ENCODE measurements around the gene SCLT1. TPM values are rescaled to one million over a fixed set of nuclear protein-coding genes. Genes with fewer than 3 reads are reported as not detected.

SCLT1 gene
- polyA plus RNA-seq, 2 of the 4 experiments (the other 2 are of a cell fraction) = 7.4 to 12.1 TPM

DNA sequence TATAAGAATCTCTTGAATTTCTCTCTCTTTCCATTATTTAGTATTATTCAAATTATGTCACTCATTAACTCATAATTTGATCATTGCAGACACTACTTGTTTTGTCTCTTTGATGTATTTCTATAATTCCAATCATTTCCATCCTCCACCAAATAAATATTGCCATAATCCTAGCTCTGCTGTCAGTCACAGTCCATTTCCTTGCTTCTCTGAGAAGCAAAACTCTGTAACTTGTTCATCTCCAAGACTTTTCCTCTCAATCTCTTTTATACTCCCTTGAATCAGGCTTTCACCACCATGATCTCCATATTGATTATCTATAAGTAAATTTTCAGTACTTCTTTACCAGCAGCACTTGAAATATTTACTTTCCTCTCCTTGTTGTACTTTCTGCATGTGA, 135.9 kb downstream of the SCLT1 start:
- ChIA-PET POLR2A (no interaction called here), CTCF (no interaction called here)
- ATAC-seq (no peak), FAIRE-seq (no peak), DNase-seq (ENCODE audit: low read depth in 1 of 2, low spot score in 1 of 2) (no peak)
- Histone ChIP-seq H3K4me3 (no peak overlapping the region), H3K4me1 (no peaks in the 10 kb centered on the region), H3K4me2 (no peak overlapping the region), H3K9me3 (no peaks in the 10 kb centered on the region), H3K27ac (no peak overlapping the region)
- TF ChIP-seq, protein P1, sequence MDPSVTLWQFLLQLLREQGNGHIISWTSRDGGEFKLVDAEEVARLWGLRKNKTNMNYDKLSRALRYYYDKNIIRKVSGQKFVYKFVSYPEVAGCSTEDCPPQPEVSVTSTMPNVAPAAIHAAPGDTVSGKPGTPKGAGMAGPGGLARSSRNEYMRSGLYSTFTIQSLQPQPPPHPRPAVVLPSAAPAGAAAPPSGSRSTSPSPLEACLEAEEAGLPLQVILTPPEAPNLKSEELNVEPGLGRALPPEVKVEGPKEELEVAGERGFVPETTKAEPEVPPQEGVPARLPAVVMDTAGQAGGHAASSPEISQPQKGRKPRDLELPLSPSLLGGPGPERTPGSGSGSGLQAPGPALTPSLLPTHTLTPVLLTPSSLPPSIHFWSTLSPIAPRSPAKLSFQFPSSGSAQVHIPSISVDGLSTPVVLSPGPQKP (IDR thresholded peaks at IDR 0.05; ENCODE audit: low read depth, low read length) = no peak
- no peak for TF ChIP-seq RCOR1 (IDR thresholded peaks at IDR 0.05; ENCODE audit: low read depth, low read length)

DNA sequence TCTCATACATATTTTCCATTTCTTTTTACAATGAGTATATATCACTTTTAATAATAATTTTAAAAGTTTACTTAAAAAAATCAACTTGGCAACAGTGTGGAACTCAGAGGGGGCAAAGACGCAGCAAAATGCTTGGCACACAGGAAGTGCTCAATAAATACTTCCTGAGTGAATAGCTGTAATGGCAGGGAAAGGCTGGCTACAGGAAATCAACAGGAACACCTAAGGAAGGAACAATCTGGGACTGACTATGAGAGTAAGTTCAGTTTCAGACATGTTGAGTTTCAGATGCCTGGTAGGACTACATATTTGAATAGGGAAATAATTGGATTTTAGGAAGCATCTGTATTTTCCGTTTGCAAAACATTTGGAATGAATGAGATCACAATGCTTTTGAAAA, 137.6 kb downstream of the SCLT1 start:
- no peak overlapping the region for H3K4me2 ChIP-seq
- ChIA-PET CTCF (no interaction called here), POLR2A (no interaction called here)
- H3K4me1 ChIP-seq = no peaks in the 10 kb centered on the region
- H3K9me3 ChIP-seq = no peaks in the 10 kb centered on the region
- no peak for TF ChIP-seq GATA3 (IDR thresholded peaks at IDR 0.05; ENCODE audit: borderline replicate concordance)
- 89% methylated on average over 2 of the region's 2 CpGs for WGBS (ENCODE audit: missing lambda C conversion rate)
- FAIRE-seq (no peak), ATAC-seq (no peak), DNase-seq (ENCODE audit: low read depth in 1 of 2, low spot score in 1 of 2) (no peak)
- H3K4me3 ChIP-seq = no peak overlapping the region
- H3K27ac ChIP-seq = no peak overlapping the region

DNA sequence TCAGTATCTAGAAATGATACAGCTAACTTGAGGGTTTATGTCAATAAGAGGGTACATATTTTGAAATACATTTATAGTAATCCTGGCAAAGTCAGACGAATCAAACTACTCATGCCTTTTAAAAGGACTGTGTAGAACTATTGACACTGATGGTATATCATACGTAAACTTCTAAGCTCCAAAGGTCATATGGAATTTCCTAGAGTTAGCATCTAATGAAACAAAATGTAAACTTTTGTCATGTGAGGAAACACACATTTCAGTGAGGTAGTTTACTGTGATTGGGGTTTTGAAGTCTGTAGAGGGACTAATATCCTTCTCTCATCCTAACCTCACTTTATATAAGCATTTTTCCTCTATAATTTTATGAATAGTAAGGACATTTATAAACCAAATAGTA, 138.4 kb downstream of the SCLT1 start:
- CTCF ChIA-PET = no interaction called here
- POLR2A ChIA-PET = no interaction called here

DNA sequence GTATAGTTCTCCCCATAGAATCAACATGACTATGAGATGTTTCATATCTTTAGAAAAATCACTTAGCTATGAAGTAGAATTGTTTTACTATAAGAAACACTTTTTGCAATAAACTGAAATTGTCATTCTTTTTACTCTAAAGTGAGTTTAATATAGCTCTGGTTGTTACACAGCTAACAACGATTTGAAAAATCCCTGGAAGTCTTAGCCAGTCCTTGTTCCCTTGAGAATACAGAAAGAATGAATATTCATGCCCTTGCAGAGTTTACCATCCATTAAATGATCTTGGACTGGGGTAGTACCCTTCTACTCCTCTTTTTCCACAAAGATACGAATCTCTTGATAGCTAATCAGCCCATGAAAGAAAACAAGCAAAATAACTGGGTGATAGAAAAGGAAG, 142.0 kb downstream of the SCLT1 start:
- FAIRE-seq = no peak
- no peaks in the 10 kb centered on the region for H3K9me3 ChIP-seq
- no peak overlapping the region for H3K4me2 ChIP-seq
- no peak for ATAC-seq
- H3K4me3 ChIP-seq = no peak overlapping the region
- ChIA-PET CTCF (no interaction called here), POLR2A (no interaction called here)
- WGBS (ENCODE audit: missing lambda C conversion rate) = 88% methylated on average over 2 of the region's 2 CpGs
- TF ChIP-seq RNF2 (IDR thresholded peaks at IDR 0.05; ENCODE audit: borderline replicate concordance, low read depth) (no peak), RARB (CRISPR knock-in tag; IDR thresholded peaks at IDR 0.05) (no peak), ESRRA (IDR thresholded peaks at IDR 0.05; ENCODE audit: borderline replicate concordance, low read length) (no peak), CBX8 (IDR thresholded peaks at IDR 0.05) (no peak), SREBF2 (IDR thresholded peaks at IDR 0.05) (no peak), FOSL2 (IDR thresholded peaks at IDR 0.05) (no peak), FOSL2 (CRISPR knock-in tag; IDR thresholded peaks at IDR 0.05) (no peak), ZC3H11A (IDR thresholded peaks at IDR 0.05) (no peak), EHF (CRISPR knock-in tag; IDR thresholded peaks at IDR 0.05) (no peak), HOXB13 (CRISPR knock-in tag; IDR thresholded peaks at IDR 0.05; ENCODE audit: low read depth) (no peak)
- TF ChIP-seq, protein P2, sequence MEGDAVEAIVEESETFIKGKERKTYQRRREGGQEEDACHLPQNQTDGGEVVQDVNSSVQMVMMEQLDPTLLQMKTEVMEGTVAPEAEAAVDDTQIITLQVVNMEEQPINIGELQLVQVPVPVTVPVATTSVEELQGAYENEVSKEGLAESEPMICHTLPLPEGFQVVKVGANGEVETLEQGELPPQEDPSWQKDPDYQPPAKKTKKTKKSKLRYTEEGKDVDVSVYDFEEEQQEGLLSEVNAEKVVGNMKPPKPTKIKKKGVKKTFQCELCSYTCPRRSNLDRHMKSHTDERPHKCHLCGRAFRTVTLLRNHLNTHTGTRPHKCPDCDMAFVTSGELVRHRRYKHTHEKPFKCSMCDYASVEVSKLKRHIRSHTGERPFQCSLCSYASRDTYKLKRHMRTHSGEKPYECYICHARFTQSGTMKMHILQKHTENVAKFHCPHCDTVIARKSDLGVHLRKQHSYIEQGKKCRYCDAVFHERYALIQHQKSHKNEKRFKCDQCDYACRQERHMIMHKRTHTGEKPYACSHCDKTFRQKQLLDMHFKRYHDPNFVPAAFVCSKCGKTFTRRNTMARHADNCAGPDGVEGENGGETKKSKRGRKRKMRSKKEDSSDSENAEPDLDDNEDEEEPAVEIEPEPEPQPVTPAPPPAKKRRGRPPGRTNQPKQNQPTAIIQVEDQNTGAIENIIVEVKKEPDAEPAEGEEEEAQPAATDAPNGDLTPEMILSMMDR (IDR thresholded peaks at IDR 0.05) = no peak
- H3K27ac ChIP-seq = no peak overlapping the region
- no peaks in the 10 kb centered on the region for H3K4me1 ChIP-seq
- no peak for DNase-seq (ENCODE audit: low read depth in 1 of 2, low spot score in 1 of 2)

More for the DNA sequence above, 138.4 kb downstream of the SCLT1 start:
- Histone ChIP-seq H3K9me3 (no peaks in the 10 kb centered on the region), H3K4me3 (no peak overlapping the region), H3K4me1 (no peaks in the 10 kb centered on the region), H3K4me2 (no peak overlapping the region), H3K27ac (no peak overlapping the region)
- ATAC-seq = no peak
- WGBS (ENCODE audit: missing lambda C conversion rate) = 81% methylated on average over 2 of the region's 2 CpGs
- DNase-seq (ENCODE audit: low read depth in 1 of 2, low spot score in 1 of 2) = no peak
- TF ChIP-seq BHLHE40 (IDR thresholded peaks at IDR 0.05; ENCODE audit: low read depth, low read length) (no peak), POLR2A (IDR thresholded peaks at IDR 0.05; ENCODE audit: low read length) (no peak), SREBF2 (IDR thresholded peaks at IDR 0.05) (no peak), RCOR1 (IDR thresholded peaks at IDR 0.05; ENCODE audit: low read depth, low read length) (no peak), FOXS1 (CRISPR knock-in tag; IDR thresholded peaks at IDR 0.05) (no peak), TP53 (CRISPR knock-in tag; IDR thresholded peaks at IDR 0.05) (no peak), MAFK (IDR thresholded peaks at IDR 0.05; ENCODE audit: partially characterized antibody) (no peak)
- TF ChIP-seq, protein P3, sequence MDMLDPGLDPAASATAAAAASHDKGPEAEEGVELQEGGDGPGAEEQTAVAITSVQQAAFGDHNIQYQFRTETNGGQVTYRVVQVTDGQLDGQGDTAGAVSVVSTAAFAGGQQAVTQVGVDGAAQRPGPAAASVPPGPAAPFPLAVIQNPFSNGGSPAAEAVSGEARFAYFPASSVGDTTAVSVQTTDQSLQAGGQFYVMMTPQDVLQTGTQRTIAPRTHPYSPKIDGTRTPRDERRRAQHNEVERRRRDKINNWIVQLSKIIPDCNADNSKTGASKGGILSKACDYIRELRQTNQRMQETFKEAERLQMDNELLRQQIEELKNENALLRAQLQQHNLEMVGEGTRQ (IDR thresholded peaks at IDR 0.05) = no peak
- FAIRE-seq = no peak

All from A549 (cell line).